IgD-negative memory B cell (primary cell): Measurements from ENCODE around the gene CD274. TPM values are rescaled to one million over a fixed set of nuclear protein-coding genes. Genes with fewer than 3 reads are reported as not detected.
"Not testable (repeated sequence)": the region's sequence is repeated elsewhere in the genome, so short reads cannot be mapped to it uniquely, and the experiment has no call there.

ENCODE experiments used
- H3K27ac Mint-ChIP-seq, 3 donors: one replicate each; pipeline ENCODE4 v1.8.0; 2020 to 2022; ENCODE audit warnings: mild to moderate bottlenecking in 3 of 3, mixed read lengths in 3 of 3, moderate library complexity in 1 of 3
- H3K27me3 Mint-ChIP-seq: one replicate; pipeline ENCODE4 v1.8.0; 2021; ENCODE audit warnings: mixed read lengths
- H3K36me3 Mint-ChIP-seq: one replicate; pipeline ENCODE4 v1.8.0; 2020; ENCODE audit warnings: mild to moderate bottlenecking, mixed read lengths
- H3K4me1 Mint-ChIP-seq, 3 donors: one replicate each; pipeline ENCODE4 v1.8.0; 2020 to 2022; ENCODE audit warnings: mixed read lengths in 3 of 3, mild to moderate bottlenecking in 1 of 3
- H3K4me3 Mint-ChIP-seq, 4 donors: one replicate each; pipeline ENCODE4 v1.8.0; 2020 to 2022; ENCODE audit warnings: mild to moderate bottlenecking in 4 of 4, mixed read lengths in 4 of 4, moderate library complexity in 3 of 4
- H3K9me3 Mint-ChIP-seq, 3 donors: one replicate each; pipeline ENCODE4 v1.8.0; 2020 to 2021; ENCODE audit warnings: mixed read lengths in 3 of 3, mild to moderate bottlenecking in 1 of 3
- polyA plus RNA-seq: library from polyadenylated mRNA; unstranded; fragments of 300-500 nt; fragmentation: Illumina TruSeq; gene quantifications from one replicate; pipeline ENCODE4 v1.2.3, GENCODE V29; 2021

CD274 gene
- polyA plus RNA-seq, 1 donor from 2014 or later, result 0.35 TPM

- Mint-ChIP-seq H3K4me3 (peak overlapping the region in 1 of 4 donors; percentile 46), H3K4me1 (peaks cover 4 to 18% (median 12%) of the 10 kb centered on the region in 3 donors), H3K27ac (peak overlapping the region in 2 of 3 donors; percentile 36 to 85), H3K36me3 (no peaks in the 10 kb centered on the region), H3K9me3 (no peaks in the 10 kb centered on the region), H3K27me3 (no peaks in the 10 kb centered on the region)
These were observed 42.8 kb downstream of the CD274 start for GRCh38 chr9:5492965-5493678.

GRCh38 chr9:5493679-5494511, 43.6 kb downstream of the CD274 start:
- Mint-ChIP-seq H3K4me1 (peaks cover 4 to 18% (median 12%) of the 10 kb centered on the region in 3 donors), H3K27me3 (no peaks in the 10 kb centered on the region), H3K9me3 (no peaks in the 10 kb centered on the region), H3K27ac (peak overlapping the region in 1 of 3 donors; percentile 85), H3K36me3 (no peaks in the 10 kb centered on the region), H3K4me3 (peak overlapping the region in 1 of 4 donors; percentile 46)

GRCh38 chr9:5494765-5495164, 44.4 kb downstream of the CD274 start:
- H3K4me3 Mint-ChIP-seq, H3K27ac Mint-ChIP-seq, H3K27me3 Mint-ChIP-seq, H3K36me3 Mint-ChIP-seq, H3K9me3 Mint-ChIP-seq: not testable (repeated sequence)
- H3K4me1 Mint-ChIP-seq, result peaks cover 4 to 18% (median 15%) of the 10 kb centered on the region in 3 donors

GRCh38 chr9:5499157-5499556, 48.8 kb downstream of the CD274 start:
- Mint-ChIP-seq H3K27me3 (no peaks in the 10 kb centered on the region), H3K4me3 (no peak overlapping the region), H3K4me1 (peaks cover 1 to 6% (median 5%) of the 10 kb centered on the region in 3 donors), H3K27ac (peak overlapping the region in 1 of 3 donors; percentile 13), H3K36me3 (peaks cover 3% of the 10 kb centered on the region), H3K9me3 (peaks cover 0 to 5% (median 0%) of the 10 kb centered on the region in 3 donors)

- Mint-ChIP-seq H3K27ac (no peak overlapping the region), H3K4me1 (peaks cover 0 to 3% (median 0%) of the 10 kb centered on the region in 3 donors), H3K9me3 (peaks cover 0 to 5% (median 0%) of the 10 kb centered on the region in 3 donors), H3K4me3 (no peak overlapping the region), H3K27me3 (no peaks in the 10 kb centered on the region), H3K36me3 (peaks cover 6% of the 10 kb centered on the region)
These were observed 49.6 kb downstream of the CD274 start for GRCh38 chr9:5499889-5500398.

- Mint-ChIP-seq H3K27me3 (no peaks in the 10 kb centered on the region), H3K36me3 (peaks cover 6% of the 10 kb centered on the region), H3K27ac (no peak overlapping the region), H3K4me1 (peaks cover 0 to 3% (median 0%) of the 10 kb centered on the region in 3 donors), H3K4me3 (no peak overlapping the region), H3K9me3 (peaks cover 0 to 5% (median 0%) of the 10 kb centered on the region in 3 donors)
These were observed 50.3 kb downstream of the CD274 start for GRCh38 chr9:5500441-5501235.

GRCh38 chr9:5502553-5502952, 52.2 kb downstream of the CD274 start:
- Mint-ChIP-seq H3K27ac (no peak overlapping the region), H3K27me3 (no peaks in the 10 kb centered on the region), H3K4me3 (no peak overlapping the region), H3K9me3 (peaks cover 0 to 5% (median 0%) of the 10 kb centered on the region in 3 donors), H3K4me1 (peaks cover 0 to 3% (median 0%) of the 10 kb centered on the region in 3 donors), H3K36me3 (peaks cover 6% of the 10 kb centered on the region)

GRCh38 chr9:5509573-5509972, 59.2 kb downstream of the CD274 start:
- Mint-ChIP-seq H3K27ac (peak overlapping the region in 1 of 3 donors; percentile 21), H3K4me3 (peak overlapping the region in 3 of 4 donors; percentile 1 to 64 (median 7)), H3K27me3 (no peaks in the 10 kb centered on the region), H3K4me1 (peaks cover 20 to 28% (median 27%) of the 10 kb centered on the region in 3 donors), H3K36me3 (peaks cover 2% of the 10 kb centered on the region), H3K9me3 (no peaks in the 10 kb centered on the region)

- H3K4me1 Mint-ChIP-seq, result peaks cover 20 to 28% (median 27%) of the 10 kb centered on the region in 3 donors
- H3K4me3 Mint-ChIP-seq, result peak within 1 kb of the TSS; percentile 7 to 87 (median 62)
- peak within 1 kb of the TSS in 2 of 3 donors; percentile 6 to 21 for H3K27ac Mint-ChIP-seq
- H3K36me3 Mint-ChIP-seq, result no peaks in the 10 kb centered on the region
- H3K27me3 Mint-ChIP-seq, result no peaks in the 10 kb centered on the region
- H3K9me3 Mint-ChIP-seq, result no peaks in the 10 kb centered on the region
These were observed 60.1 kb downstream of the CD274 start, which contains the start of gene PDCD1LG2 for GRCh38 chr9:5510360-5510931. PDCD1LG2 (plus strand) TSS chr9:5510531; CDS start chr9:5522547, 12,016 bp downstream.

- Mint-ChIP-seq H3K36me3 (no peaks in the 10 kb centered on the region), H3K4me3 (peak overlapping the region in 1 of 4 donors; percentile 61), H3K9me3 (no peaks in the 10 kb centered on the region), H3K27me3 (no peaks in the 10 kb centered on the region), H3K27ac (peak overlapping the region in 1 of 3 donors; percentile 6), H3K4me1 (peaks cover 20 to 28% (median 27%) of the 10 kb centered on the region in 3 donors)
These were observed 60.6 kb downstream of the CD274 start for GRCh38 chr9:5510989-5511388.

GRCh38 chr9:5511476-5511875, 61.1 kb downstream of the CD274 start:
- no peaks in the 10 kb centered on the region for H3K27me3 Mint-ChIP-seq
- H3K36me3 Mint-ChIP-seq, result no peaks in the 10 kb centered on the region
- peaks cover 20 to 28% (median 27%) of the 10 kb centered on the region in 3 donors for H3K4me1 Mint-ChIP-seq
- H3K4me3 Mint-ChIP-seq, result no peak overlapping the region
- H3K27ac Mint-ChIP-seq, result no peak overlapping the region
- no peaks in the 10 kb centered on the region for H3K9me3 Mint-ChIP-seq

GRCh38 chr9:5511935-5512580, 61.7 kb downstream of the CD274 start:
- Mint-ChIP-seq H3K27me3 (no peaks in the 10 kb centered on the region), H3K9me3 (no peaks in the 10 kb centered on the region), H3K36me3 (no peaks in the 10 kb centered on the region), H3K27ac (no peak overlapping the region), H3K4me3 (no peak overlapping the region), H3K4me1 (peaks cover 20 to 28% (median 27%) of the 10 kb centered on the region in 3 donors)

- Mint-ChIP-seq H3K36me3 (no peaks in the 10 kb centered on the region), H3K27me3 (no peaks in the 10 kb centered on the region), H3K27ac (peak overlapping the region in 2 of 3 donors; percentile 3 to 32), H3K9me3 (no peaks in the 10 kb centered on the region), H3K4me1 (peaks cover 20 to 30% (median 28%) of the 10 kb centered on the region in 3 donors), H3K4me3 (no peak overlapping the region)
These were observed 62.5 kb downstream of the CD274 start for GRCh38 chr9:5512658-5513452.
